Measurements from ENCODE around the gene PIGK.

- TF ChIP-seq CTCF (IDR thresholded peaks at IDR 0.05; ENCODE audit: low read length) (no peak), EZH2 (IDR thresholded peaks at IDR 0.05; ENCODE audit: borderline replicate concordance, low read length) (no peak)
These were observed 26.6 kb upstream of the PIGK start for GRCh38 chr1:77245830-77246229.
